ENCODE results near the gene NNMT. TPM values are rescaled to one million over a fixed set of nuclear protein-coding genes. Genes with fewer than 3 reads are reported as not detected.

Gene NNMT
- total RNA-seq, 4 donors from 2014 or later = 157 to 968 (median 541) TPM

DNA sequence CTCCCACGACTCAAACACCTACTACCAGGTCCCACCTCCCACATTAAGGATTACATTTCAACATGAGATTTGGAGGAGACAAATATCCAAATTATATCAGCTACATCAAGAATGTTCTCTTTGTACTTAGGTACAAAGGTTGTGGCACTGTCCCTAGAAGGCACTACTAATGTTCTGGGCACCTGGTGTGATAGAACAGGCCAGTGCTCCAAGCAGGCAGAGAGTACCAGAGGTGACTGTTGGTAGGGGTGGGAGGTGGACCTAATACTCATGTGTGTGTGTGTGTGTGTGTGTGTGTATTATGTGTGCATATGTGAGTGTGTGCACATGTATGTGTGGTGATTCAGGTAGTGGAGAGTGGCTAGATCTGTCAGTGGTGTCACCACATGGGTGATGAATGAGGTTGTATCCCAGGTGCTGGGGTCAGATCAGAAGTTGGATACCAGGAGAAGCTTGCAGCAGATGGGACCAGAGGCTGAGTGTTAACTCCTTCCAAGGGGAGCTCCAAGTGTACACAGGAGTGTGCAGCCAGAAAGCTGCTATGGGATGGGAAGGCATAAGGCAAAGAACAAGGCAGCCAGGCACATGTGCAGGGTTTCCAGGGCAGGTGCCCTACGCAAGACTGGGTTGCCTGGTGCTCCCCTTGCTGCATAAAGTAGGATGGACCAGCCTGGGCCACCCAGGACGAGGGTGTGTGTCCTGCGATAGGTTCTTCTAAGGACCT, 17.7 kb upstream of the NNMT start:
- ATAC-seq (no peak), DNase-seq (no peak)
- in situ Hi-C loops (cut with MboI; ENCODE audit: low sequenced_read_pairs in 4 of 4) = loop anchor here in 2 of 4 donors (25.0 kb wide), 1 partner anchor 391 kb away; the partner anchor contains the start of gene USP28 (in 2 of the 2)
- H3K9me3 ChIP-seq = no peaks in the 10 kb centered on the region
- no peaks in the 10 kb centered on the region for H3K36me3 ChIP-seq
- no peak overlapping the region for H3K4me3 ChIP-seq
- TF ChIP-seq, protein P1, sequence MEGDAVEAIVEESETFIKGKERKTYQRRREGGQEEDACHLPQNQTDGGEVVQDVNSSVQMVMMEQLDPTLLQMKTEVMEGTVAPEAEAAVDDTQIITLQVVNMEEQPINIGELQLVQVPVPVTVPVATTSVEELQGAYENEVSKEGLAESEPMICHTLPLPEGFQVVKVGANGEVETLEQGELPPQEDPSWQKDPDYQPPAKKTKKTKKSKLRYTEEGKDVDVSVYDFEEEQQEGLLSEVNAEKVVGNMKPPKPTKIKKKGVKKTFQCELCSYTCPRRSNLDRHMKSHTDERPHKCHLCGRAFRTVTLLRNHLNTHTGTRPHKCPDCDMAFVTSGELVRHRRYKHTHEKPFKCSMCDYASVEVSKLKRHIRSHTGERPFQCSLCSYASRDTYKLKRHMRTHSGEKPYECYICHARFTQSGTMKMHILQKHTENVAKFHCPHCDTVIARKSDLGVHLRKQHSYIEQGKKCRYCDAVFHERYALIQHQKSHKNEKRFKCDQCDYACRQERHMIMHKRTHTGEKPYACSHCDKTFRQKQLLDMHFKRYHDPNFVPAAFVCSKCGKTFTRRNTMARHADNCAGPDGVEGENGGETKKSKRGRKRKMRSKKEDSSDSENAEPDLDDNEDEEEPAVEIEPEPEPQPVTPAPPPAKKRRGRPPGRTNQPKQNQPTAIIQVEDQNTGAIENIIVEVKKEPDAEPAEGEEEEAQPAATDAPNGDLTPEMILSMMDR (IDR thresholded peaks at IDR 0.05 in 4 of 5, conservative IDR thresholded peaks at IDR 0.05 in 1 of 5) = no peak
- TF ChIP-seq POLR2A (IDR thresholded peaks at IDR 0.05) = no peak
- H3K27me3 ChIP-seq = no peaks in the 10 kb centered on the region
- no peak overlapping the region for H3K27ac ChIP-seq
- peaks cover 10 to 13% of the 10 kb centered on the region in 2 donors for H3K4me1 ChIP-seq
- intact Hi-C loops (cut with DNase I; ENCODE audit: low total_unique reads) = no loop called here

DNA sequence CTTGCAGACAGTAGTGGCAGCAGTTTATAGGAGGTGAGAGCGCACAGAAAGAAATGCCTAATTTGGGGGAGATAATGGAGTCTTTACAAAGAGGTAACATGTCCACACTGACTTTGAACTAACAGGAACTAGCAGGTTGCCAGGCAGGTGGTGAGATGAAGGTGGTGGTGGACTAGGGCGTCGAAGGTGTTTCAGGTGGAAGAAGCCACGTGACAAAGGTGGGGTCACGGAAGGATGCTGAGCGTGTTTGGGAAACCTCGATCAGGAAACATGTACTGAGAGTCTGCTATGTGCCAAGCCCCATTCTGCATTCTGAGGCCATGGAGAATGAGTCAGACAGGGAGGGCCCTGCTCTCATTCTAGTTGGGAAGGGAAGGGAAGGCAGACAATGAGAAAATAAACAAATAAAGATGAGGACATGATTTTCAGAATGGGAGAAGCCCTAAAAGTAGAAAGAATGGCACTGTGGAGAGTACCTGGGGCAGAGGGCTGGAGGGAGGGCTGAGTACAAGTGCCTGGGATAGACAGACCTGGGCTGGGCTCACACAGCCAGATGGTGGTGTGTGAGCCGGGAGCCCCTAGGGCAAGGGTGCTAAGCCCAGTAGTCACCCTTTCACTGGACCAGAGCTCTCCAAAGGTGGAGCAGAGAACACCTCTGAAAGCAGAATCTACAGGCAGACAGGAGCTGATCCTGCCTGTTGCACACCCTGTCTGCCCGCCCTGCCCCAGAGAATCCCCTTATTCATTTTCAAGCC, 16.2 kb upstream of the NNMT start:
- Histone ChIP-seq H3K4me3 (no peak overlapping the region), H3K36me3 (no peaks in the 10 kb centered on the region), H3K27ac (peak overlapping the region in 3 of 4 donors; percentile 33 to 52 (median 39)), H3K27me3 (no peaks in the 10 kb centered on the region), H3K9me3 (no peaks in the 10 kb centered on the region), H3K4me1 (peaks cover 10 to 13% of the 10 kb centered on the region in 2 donors)
- in situ Hi-C loops (cut with MboI; ENCODE audit: low sequenced_read_pairs in 4 of 4) (loop anchor here in 2 of 4 donors (25.0 kb wide), 1 partner anchor 393 kb away; the partner anchor contains the start of gene USP28 (in 2 of the 2)), intact Hi-C loops (cut with DNase I; ENCODE audit: low total_unique reads) (loop anchor here (5.0 kb wide), 1 partner anchor 157 kb away; the partner anchor contains the start of gene REXO2)
- ATAC-seq (peak in 1 of 2 donors; percentile 10), DNase-seq (no peak)
- TF ChIP-seq POLR2A (IDR thresholded peaks at IDR 0.05) = no peak
- TF ChIP-seq, protein P1 (IDR thresholded peaks at IDR 0.05 in 4 of 5, conservative IDR thresholded peaks at IDR 0.05 in 1 of 5) = no peak

DNA sequence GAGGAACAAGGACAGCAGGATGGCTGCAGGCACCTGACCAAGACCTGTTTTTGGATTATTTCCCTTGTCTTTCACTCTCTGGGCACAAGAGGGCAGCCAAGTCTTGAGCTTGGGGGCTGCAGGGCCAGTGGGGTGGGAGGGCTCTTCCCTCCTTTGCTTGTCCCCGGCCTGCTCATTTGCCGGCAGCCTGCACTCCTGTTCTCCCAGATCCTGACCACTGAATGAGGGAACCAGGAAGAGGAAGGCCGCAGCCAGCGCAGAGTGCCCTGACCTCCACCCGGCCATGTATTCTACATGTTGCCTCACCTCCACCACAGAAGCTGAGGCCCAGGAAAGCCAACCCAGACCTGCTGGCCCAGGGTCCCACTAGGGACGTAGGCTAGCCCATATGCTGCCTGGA, 15.5 kb upstream of the NNMT start:
- Histone ChIP-seq H3K36me3 (no peaks in the 10 kb centered on the region), H3K9me3 (no peaks in the 10 kb centered on the region), H3K4me1 (peaks cover 8 to 10% of the 10 kb centered on the region in 2 donors), H3K27ac (peak overlapping the region in 3 of 4 donors; percentile 33 to 56 (median 39)), H3K27me3 (no peaks in the 10 kb centered on the region), H3K4me3 (no peak overlapping the region)
- ATAC-seq = peak; percentile 7 to 29
- DNase-seq = peak in 1 of 2 donors; percentile 61
- TF ChIP-seq, protein P1 (IDR thresholded peaks at IDR 0.05 in 4 of 5, conservative IDR thresholded peaks at IDR 0.05 in 1 of 5) = peak in 4 of 5 experiments; percentile 29 to 61 (median 42)
- no peak for TF ChIP-seq POLR2A (IDR thresholded peaks at IDR 0.05)
- in situ Hi-C loops (cut with MboI; ENCODE audit: low sequenced_read_pairs in 4 of 4) = loop anchor here in 2 of 4 donors (25.0 kb wide), 1 partner anchor 393 kb away; the partner anchor contains the start of gene USP28 (in 2 of the 2)
- intact Hi-C loops (cut with DNase I; ENCODE audit: low total_unique reads) = loop anchor here (5.0 kb wide), 1 partner anchor 157 kb away; the partner anchor contains the start of gene REXO2

DNA sequence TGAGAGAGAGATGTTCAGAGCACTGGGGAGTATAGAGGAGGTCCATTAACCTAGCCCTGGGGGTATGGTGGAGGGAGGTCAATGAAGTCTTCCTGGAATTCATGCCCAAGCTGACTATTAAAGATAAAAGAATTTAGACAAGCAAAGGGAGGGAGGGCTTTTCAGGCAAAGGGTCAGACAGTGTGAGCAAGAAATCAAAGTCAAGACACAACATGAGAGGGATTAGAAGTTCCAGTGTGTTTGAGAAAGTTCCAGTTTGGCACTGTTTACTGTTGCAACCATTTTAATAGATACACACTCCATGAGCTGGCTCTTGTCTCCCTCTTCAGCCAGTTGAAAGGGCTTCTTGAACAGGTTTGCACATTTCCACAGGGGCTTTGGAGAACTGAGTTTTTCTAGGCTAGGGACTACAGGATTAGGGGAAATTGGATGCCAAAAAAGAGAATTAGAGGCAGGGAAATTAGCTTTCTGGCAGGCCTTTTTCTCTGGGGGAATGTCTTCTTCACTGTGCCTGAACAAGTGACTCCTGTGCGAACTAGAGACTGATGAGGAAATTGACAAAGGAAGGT, 14.7 kb upstream of the NNMT start:
- in situ Hi-C loops (cut with MboI; ENCODE audit: low sequenced_read_pairs in 4 of 4) = loop anchor here in 2 of 4 donors (25.0 kb wide), 1 partner anchor 394 kb away; the partner anchor contains the start of gene USP28 (in 2 of the 2)
- TF ChIP-seq POLR2A (IDR thresholded peaks at IDR 0.05) = no peak
- TF ChIP-seq, protein P1 (IDR thresholded peaks at IDR 0.05 in 4 of 5, conservative IDR thresholded peaks at IDR 0.05 in 1 of 5) = no peak

More for the DNA sequence above, 14.7 kb upstream of the NNMT start:
- intact Hi-C loops (cut with DNase I; ENCODE audit: low total_unique reads) = loop anchor here (5.0 kb wide), 1 partner anchor 156 kb away; the partner anchor contains the start of gene REXO2
- peaks cover 8 to 10% of the 10 kb centered on the region in 2 donors for H3K4me1 ChIP-seq
- H3K36me3 ChIP-seq = no peaks in the 10 kb centered on the region
- H3K27me3 ChIP-seq = no peaks in the 10 kb centered on the region
- no peak overlapping the region for H3K4me3 ChIP-seq
- ATAC-seq (no peak), DNase-seq (no peak)
- no peaks in the 10 kb centered on the region for H3K9me3 ChIP-seq
- H3K27ac ChIP-seq = peak overlapping the region in 2 of 4 donors; percentile 30 to 56

All from gastrocnemius medialis (tissue), 4 donors.